Stimulated activated CD4-positive, alpha-beta T cell treated with anti-CD3 and anti-CD28 coated beads, Interleukin-12 subunit alpha, Interleukin-12 subunit beta, amount 100 ng/mL, for 48 hours (primary cell): ENCODE measurements around the gene RNFT2.

ENCODE experiments used
- DNase-seq, 3 donors: peaks; one replicate each; pipeline ENCODE4 v3.0.0-alpha.2; 2020; ENCODE audit warnings: low read depth in 2 of 3, low spot score in 1 of 3

The RNFT2 gene

GRCh38 chr12:116737774-116738657 lies at the start of gene RNFT2, which contains the start of gene SPRING1:
TSS of gene RNFT2 (plus strand) at chr12:116738315. CDS start at chr12:116740498, 2,183 bp downstream.
TSS of gene SPRING1 (minus strand) at chr12:116738069. CDS start at chr12:116737900, 169 bp downstream.
- DNase-seq, result peak; percentile 98

- DNase-seq, result no peak
These were observed 48.6 kb upstream of the RNFT2 start for GRCh38 chr12:116689521-116689920.

GRCh38 chr12:116689979-116690744 lies 48.0 kb upstream of the RNFT2 start:
- DNase-seq, result no peak

GRCh38 chr12:116691205-116691604 lies 46.9 kb upstream of the RNFT2 start:
- DNase-seq, result no peak

- DNase-seq, result no peak
These were observed 46.5 kb upstream of the RNFT2 start for GRCh38 chr12:116691636-116692035.

GRCh38 chr12:116692605-116693004 lies 45.5 kb upstream of the RNFT2 start:
- no peak for DNase-seq

- DNase-seq, result no peak
These were observed 44.6 kb upstream of the RNFT2 start for GRCh38 chr12:116693286-116694227.

- DNase-seq, result no peak
These were observed 43.3 kb upstream of the RNFT2 start for GRCh38 chr12:116694653-116695463.

- DNase-seq, result no peak
These were observed 42.7 kb upstream of the RNFT2 start for GRCh38 chr12:116695464-116695725.

GRCh38 chr12:116697305-116697704 lies 40.8 kb upstream of the RNFT2 start:
- no peak for DNase-seq

- DNase-seq, result no peak
These were observed 40.4 kb upstream of the RNFT2 start for GRCh38 chr12:116697716-116698115.

GRCh38 chr12:116698116-116698515 lies 40.0 kb upstream of the RNFT2 start:
- no peak for DNase-seq

- no peak for DNase-seq
These were observed 39.5 kb upstream of the RNFT2 start for GRCh38 chr12:116698554-116699075.

- DNase-seq, result no peak
These were observed 38.0 kb upstream of the RNFT2 start for GRCh38 chr12:116700066-116700465.

- no peak for DNase-seq
These were observed 36.7 kb upstream of the RNFT2 start for GRCh38 chr12:116701432-116701831.

GRCh38 chr12:116703214-116703795 lies 34.8 kb upstream of the RNFT2 start:
- DNase-seq, result peak; percentile 34 to 66 (median 39)

GRCh38 chr12:116707751-116708150 lies 30.4 kb upstream of the RNFT2 start:
- no peak for DNase-seq

GRCh38 chr12:116708826-116709756 lies 29.0 kb upstream of the RNFT2 start:
- peak; percentile 15 to 23 (median 17) for DNase-seq

GRCh38 chr12:116709768-116710167 lies 28.3 kb upstream of the RNFT2 start:
- DNase-seq, result no peak
